H54 (cell line): ENCODE data around the gene SRGAP1.

Source experiments
- DNase-seq: peaks from one replicate; pipeline ENCODE4 v3.0.0; 2011; ENCODE audit warnings: low spot score, mixed read lengths; ENCODE audit not compliant: insufficient read length
- FAIRE-seq: peaks from 3 replicates; lab custom pipeline; 2011; peaks lifted over from hg19 to GRCh38; lab: Jason Lieb, UNC
- POLR2A ChIP-seq: IDR thresholded peaks from 2 replicates; pipeline ENCODE4 v1.6.1; 2011; ENCODE audit warnings: low read depth, mild to moderate bottlenecking, low read length

Gene SRGAP1

DNA sequence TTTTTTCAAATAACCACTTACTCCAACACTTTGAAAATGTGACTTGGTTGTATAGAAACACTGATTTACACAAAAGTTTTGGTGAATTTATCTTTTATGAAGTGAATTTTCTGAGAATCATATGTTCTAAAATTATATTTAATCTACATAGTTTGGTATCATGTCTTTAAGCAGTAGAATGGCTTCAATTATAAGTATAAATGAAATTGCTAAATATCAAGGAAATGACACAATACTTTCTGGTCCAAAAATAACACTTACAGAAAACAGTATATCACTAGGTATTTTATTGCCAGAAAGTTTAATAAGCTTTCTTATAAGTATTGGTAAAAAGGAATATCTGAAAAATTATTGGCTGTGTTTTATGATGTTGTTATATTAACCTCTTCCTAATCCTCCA is 90.9 kb downstream of the SRGAP1 start:
- no peak for FAIRE-seq

DNA sequence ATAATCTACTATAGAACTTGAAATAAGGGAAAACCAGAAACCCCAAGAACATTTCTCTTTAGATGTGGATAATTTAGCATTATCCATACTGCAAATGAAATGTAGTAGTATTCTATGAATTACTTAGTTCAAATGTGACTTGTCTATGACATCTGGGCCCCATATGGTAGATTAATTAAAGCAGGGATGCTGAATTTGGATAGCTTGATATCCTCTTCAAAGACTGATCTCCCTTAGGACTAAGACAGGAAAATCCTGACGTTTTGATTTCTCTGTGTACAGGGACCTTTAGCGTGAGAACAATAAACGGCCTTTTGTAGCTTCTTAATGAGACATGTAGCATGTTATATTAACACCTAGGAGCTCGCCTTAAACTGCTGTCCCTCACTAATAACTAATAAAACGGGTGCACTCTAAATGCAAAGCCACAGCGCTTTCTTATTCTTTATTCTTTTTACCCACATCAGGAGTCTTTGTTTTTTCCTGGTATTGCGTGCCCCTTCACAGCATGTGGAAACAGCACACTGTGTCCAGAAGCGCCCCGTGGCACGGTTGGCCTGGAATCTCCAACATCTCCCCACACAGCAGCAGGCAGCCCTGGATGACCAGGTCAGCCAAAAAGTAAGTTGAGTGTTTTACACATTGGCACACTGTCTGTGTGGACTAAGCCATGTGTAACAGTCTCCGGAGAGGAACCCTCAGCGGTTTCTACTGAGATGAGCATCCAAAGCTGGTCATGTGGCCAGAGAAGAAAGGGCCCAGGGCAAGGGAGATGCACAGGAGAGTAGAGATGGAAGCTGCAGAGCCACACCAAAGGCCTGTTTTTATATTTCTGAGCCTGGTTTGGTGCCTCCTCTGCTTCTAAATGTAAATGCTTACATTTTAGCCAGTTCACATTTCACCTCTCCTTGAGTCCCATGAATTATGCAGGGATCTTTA is 93.1 kb downstream of the SRGAP1 start:
- FAIRE-seq (no peak), DNase-seq (no peak)
- TF ChIP-seq POLR2A = no peak

More for the DNA sequence above, 90.9 kb downstream of the SRGAP1 start:
- DNase-seq = no peak
- TF ChIP-seq POLR2A = no peak

DNA sequence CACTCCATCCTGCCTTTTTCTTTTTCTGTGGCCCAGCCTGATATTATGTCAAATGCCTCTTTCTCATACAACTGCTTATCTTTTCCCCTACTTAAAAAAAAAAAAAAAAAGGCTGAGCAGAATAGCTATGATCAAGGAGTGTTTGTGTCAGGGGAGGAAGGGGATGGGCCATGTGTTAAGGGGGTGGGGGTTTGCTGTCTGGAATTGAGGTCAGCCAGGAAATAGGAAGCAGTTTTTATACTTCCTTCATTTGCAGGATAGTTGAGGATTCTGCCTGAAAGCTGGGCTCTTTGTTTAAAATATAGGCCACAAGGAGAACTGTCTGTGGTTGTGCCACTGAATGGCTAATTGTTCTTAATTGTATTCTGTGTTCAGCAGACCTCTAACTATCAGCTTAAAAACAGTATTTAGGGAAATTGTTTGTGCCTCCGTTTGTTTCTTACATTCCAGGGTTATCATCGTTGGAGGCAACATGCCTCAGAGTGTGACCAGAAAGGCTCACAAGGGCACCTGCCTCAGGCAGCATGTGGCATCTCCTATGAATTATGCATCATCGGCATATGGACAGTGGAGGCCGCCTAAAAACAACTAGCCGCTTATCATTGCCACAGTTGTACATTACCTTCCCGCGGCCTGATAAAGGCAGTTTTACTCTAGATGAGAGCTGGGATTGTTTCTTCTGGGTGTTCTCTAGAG is 96.0 kb downstream of the SRGAP1 start:
- no peak for TF ChIP-seq POLR2A
- no peak for FAIRE-seq
- DNase-seq = no peak

DNA sequence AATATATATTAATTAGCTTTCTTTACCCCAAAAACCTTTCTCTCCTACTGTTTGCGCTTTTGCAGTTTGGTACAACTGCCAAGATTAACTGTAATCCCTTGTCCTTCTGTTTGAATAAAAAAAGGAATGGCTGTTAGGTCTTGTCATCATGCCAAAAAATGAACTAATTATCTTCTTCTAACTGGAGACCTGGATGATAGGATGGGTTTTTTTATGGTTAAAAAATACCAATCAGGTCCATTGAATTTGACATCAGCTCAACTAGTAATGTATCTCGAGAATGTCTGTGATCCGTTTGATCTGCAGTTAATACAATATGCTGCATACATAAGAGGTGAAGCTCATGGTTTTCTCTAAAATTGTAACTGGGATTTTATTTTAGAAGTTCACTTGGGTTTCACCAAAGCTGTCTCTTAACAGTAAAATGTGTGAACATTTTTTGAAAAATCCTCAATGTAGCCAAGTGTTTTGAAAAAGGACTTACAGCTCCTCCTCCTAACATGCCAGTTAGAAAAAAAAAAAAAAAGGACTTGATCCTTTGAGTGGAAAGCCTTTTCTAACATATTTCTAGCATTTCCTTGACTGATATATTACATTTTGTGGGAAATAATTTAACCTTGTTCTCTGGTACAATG is 96.8 kb downstream of the SRGAP1 start:
- no peak for FAIRE-seq
- TF ChIP-seq POLR2A = no peak
- no peak for DNase-seq

DNA sequence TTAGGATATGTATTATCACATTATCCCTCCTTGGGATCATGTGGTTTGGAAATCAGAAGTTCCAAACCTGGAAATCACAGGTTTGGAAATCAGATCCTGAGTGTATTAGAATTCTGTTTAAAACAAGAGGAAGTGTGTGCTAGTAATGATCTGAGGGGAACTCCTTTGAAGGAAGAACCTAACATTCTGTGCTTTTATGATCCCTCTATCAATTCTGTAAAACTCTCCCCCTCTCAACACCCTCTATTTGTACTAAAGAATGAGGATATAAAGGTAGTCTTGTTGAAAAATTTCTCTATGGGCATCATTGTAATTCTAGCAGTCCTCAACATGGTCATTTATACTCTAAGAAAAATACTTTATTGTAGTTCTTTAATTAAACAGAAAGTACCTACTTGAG is 97.4 kb downstream of the SRGAP1 start:
- FAIRE-seq (no peak), DNase-seq (no peak)
- no peak for TF ChIP-seq POLR2A

DNA sequence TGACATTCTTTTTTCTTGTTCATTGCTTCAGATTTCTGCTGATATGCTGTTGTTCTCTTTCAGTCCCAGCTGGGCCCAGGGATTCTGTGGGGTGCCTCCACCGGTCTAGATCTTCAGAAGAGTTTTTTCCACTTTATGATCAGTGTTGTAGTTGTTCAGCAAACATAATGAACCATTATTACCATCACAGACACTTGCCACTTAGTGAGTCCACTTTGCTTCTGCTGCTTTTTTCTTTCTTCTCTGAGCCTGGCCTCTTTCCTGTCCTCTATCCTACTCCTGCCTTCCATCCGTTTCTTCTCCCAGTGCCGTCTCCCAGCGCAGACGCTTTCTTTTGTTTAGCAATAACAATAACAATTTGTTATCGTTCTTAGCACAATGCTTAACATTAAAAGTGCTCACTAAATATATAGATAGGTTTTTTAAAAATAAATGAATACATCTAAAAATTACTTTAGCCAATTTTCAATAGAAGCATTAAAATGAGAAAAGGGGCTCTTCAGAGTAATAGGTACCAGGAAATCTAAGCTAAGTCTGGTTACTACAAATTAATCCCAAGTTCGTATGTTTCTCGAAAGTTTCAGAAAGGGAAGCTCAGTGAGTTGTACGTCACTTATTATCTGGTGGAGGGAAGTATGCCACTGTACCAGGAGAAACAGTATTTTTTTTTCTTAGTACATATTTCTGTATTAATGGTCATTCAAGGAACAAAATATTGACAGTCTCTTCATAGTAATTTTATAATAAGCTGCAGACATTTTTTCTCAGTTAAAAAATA is 98.2 kb downstream of the SRGAP1 start:
- DNase-seq (no peak), FAIRE-seq (no peak)
- TF ChIP-seq POLR2A = no peak

DNA sequence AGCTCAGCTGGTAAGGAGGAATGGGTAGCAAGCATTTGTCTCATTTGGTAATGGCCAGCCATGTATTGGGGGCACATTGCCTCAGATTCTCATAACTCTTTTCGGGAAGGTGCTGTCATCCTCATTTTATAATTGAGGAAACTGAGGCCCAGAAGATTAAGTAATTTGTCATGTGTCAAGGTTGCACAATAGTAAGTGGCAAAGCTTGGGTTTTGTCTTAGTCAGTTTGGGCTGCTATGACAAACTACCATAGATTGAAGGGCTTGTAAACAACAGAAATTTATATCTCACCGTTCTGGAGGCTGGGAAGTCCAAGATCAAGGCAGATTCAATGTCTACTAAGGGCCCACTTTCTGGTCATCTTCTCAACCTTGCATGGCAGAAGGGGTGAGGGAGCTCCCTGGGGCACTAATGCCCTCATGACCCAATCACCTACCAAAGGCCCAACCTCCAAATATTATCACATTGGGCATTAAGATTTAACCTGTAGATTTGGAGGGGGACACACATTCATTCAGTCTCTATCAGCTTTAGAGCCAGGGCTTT is 99.6 kb downstream of the SRGAP1 start:
- DNase-seq (no peak), FAIRE-seq (no peak)
- no peak for TF ChIP-seq POLR2A

DNA sequence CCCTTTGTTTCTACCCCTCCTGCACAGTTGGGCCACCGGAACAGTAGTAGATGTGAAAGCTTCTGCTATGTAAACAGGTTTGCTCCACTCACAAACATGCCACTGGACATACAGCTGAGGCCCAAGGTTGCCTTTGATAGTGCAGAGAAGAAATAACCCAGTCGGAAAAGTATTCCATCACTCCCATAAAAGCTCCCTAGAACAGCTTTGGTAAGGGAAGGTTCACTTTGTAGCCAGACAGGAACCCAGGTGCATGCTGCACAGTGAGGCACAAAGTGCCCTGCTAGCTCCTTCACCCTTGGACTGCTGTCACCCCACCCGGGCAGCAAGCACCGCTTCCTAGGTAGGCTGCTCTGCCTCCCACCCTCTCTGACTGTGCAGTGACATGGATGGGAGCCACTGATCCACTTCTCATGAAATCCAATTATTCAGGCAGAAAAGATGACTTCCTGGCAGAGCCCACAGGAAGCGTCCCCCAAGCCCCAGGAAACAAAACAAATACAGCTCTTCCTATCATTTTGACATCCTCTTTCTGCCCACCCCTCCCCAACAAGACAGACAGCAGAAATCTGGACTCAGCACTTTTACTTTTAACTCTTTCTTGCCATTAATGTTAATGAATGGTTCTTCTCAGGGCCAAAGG is 100.2 kb downstream of the SRGAP1 start:
- no peak for TF ChIP-seq POLR2A
- FAIRE-seq (no peak), DNase-seq (no peak)

DNA sequence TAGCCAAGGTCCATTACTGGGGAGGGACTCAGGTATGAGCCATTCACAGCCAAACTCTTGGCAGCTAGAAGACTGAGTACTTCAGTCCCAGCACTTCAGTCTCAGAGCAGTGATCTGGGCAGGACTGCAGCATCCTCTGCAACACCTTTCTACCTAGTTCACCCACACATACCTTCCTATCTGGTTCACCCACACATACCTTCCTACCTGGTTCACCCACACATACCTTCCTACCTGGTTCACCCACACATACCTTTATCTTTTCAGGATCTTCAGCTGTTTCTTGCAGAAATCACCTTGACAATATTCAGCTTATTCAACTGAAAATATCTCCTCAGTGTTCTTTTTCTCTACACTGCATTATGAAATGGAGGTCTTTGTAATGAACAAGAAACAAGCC is 101.3 kb downstream of the SRGAP1 start:
- FAIRE-seq = no peak
- DNase-seq = no peak
- TF ChIP-seq POLR2A = no peak

DNA sequence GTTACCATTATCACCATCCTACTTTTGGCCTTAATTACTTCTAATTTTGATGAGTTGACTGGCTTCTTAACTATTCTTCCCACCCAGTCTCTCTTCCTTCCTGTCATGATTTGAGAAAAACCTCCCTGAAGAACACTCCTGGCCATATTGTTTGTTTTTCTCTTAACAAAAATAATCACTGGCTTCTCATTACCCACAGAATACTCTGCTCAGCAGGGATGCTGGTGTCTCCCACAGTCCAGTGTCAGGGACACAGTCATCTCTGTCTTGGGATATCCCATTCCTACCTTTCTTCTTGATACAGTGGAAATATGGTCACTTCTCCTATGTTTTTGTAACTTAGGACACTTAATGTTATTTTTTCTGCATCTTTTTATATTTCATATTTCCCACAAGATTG is 103.7 kb downstream of the SRGAP1 start:
- no peak for DNase-seq
- FAIRE-seq = peak; percentile 76
- no peak for TF ChIP-seq POLR2A

DNA sequence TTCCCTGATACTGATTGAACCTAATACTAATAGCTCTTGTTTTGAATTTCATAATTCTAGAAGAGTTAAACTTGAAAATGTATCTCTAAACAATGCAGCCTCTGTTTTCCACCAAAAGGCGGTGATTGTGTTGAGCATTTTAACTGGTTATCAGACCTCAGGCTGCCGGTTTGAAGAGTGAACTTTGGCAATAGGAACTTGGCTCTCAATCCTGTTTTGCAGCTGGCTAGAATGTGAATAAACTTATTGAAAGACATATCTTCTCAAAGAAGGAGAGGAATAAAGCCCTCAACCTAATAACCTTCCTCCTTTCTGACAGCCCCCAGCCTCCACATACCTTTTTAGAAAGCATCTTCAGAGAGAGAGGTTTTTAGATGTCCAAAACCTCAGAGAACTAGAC is 105.4 kb downstream of the SRGAP1 start:
- peak; percentile 55 for FAIRE-seq
- no peak for DNase-seq
- TF ChIP-seq POLR2A = no peak

DNA sequence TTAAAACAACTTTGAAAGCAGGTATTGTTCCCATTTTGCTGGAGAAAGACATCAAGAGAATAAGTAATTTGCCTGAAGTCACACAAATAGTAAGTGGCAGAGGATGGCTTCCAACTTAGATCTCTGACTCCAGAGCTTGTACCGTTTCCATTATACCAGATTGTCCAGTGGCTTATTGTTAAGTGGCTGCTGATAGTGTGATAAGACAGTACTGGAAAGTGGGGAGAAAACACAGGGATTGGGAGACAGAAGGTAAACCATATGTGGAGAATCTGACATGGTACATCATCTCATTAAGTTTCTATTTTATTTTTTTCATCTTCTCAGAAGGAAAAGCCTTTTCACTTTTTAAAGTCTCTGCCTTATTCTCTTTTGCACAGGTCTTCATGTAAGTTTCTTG is 108.5 kb downstream of the SRGAP1 start:
- DNase-seq (no peak), FAIRE-seq (peak; percentile 27)
- no peak for TF ChIP-seq POLR2A

DNA sequence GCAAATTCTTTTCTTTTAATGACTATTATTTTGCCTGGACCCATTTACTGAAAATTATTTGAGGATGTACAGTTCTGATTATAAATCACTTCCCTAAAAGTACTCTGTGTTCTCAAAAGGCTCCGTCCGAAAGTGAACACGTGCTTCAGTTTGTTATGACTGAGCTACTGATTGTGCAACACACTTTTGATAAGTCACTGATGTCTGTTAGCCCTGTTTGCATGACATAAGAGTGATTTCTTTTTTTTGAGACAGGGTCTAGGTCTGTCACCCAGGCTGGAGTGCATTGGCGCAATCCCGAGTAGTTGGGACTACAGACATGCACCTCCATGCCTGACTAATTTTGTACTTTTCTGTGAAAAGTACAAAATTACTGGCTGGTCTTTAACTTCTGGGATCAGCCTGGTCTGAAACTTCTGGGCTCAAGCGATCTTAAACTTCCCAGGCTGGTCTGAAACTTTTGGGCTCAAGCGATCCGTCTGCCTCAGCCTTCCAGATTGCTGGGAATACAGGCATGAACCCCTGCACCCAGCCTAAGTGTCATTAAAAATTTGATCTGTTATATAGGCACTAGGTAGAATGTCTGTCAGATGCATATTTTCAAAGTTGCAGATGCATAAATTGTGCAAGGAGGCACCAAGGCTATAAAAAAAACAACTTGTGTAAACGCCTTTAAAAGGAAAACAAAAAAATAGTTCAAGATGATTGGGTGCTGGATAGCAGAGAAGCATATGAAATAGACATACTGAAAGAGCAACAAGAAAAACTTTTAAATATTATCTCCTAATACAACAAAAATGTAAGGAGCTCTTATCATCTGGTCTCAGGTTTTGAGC is 111.5 kb downstream of the SRGAP1 start:
- peak; percentile 52 for FAIRE-seq
- DNase-seq = no peak
- no peak for TF ChIP-seq POLR2A
